Measurements from ENCODE around the gene RPTOR.

DNA sequence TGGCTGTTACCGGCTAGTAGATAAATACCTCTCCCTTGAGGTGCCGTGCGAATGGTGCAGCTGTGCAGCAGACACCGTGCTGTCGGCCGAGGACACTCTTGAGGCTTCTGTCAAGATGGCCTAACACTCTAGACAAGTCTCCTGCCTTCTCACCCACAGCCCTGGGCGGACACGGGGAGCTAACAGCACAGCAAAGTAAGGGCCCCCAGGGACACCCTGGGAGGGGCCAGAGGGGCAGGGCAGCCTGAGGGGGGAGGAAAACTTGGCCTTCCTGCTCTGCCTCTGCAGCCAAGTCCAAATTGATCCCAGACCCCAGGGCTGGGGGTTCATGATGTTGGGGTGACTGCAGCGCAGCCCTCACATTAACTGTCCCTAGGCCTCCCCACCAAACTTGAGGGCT, 210.2 kb downstream of the RPTOR start:
- TF ChIP-seq, protein P1, sequence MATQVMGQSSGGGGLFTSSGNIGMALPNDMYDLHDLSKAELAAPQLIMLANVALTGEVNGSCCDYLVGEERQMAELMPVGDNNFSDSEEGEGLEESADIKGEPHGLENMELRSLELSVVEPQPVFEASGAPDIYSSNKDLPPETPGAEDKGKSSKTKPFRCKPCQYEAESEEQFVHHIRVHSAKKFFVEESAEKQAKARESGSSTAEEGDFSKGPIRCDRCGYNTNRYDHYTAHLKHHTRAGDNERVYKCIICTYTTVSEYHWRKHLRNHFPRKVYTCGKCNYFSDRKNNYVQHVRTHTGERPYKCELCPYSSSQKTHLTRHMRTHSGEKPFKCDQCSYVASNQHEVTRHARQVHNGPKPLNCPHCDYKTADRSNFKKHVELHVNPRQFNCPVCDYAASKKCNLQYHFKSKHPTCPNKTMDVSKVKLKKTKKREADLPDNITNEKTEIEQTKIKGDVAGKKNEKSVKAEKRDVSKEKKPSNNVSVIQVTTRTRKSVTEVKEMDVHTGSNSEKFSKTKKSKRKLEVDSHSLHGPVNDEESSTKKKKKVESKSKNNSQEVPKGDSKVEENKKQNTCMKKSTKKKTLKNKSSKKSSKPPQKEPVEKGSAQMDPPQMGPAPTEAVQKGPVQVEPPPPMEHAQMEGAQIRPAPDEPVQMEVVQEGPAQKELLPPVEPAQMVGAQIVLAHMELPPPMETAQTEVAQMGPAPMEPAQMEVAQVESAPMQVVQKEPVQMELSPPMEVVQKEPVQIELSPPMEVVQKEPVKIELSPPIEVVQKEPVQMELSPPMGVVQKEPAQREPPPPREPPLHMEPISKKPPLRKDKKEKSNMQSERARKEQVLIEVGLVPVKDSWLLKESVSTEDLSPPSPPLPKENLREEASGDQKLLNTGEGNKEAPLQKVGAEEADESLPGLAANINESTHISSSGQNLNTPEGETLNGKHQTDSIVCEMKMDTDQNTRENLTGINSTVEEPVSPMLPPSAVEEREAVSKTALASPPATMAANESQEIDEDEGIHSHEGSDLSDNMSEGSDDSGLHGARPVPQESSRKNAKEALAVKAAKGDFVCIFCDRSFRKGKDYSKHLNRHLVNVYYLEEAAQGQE (IDR thresholded peaks at IDR 0.05; ENCODE audit: insufficient read depth in 1 of 2, low read depth in 2 of 2, low read length in 1 of 2), result no peak
- TF ChIP-seq, protein P2, sequence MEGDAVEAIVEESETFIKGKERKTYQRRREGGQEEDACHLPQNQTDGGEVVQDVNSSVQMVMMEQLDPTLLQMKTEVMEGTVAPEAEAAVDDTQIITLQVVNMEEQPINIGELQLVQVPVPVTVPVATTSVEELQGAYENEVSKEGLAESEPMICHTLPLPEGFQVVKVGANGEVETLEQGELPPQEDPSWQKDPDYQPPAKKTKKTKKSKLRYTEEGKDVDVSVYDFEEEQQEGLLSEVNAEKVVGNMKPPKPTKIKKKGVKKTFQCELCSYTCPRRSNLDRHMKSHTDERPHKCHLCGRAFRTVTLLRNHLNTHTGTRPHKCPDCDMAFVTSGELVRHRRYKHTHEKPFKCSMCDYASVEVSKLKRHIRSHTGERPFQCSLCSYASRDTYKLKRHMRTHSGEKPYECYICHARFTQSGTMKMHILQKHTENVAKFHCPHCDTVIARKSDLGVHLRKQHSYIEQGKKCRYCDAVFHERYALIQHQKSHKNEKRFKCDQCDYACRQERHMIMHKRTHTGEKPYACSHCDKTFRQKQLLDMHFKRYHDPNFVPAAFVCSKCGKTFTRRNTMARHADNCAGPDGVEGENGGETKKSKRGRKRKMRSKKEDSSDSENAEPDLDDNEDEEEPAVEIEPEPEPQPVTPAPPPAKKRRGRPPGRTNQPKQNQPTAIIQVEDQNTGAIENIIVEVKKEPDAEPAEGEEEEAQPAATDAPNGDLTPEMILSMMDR (IDR thresholded peaks at IDR 0.05), result no peak
- TF ChIP-seq POLR2AphosphoS5 (IDR thresholded peaks at IDR 0.05; ENCODE audit: low read depth, low read length), result no peak
- no peak for TF ChIP-seq SIN3A (IDR thresholded peaks at IDR 0.05; ENCODE audit: borderline replicate concordance, insufficient read depth, low read depth, low read length)
